GM12891 (cell line): ENCODE measurements around the gene ELOA.

ENCODE experiments used
- POLR2A ChIP-seq: IDR thresholded peaks from 2 replicates; pipeline ENCODE4 v1.6.1; 2011; ENCODE audit warnings: low read depth, low read length, control low read depth
- SPI1 ChIP-seq: IDR thresholded peaks from 2 replicates; pipeline ENCODE4 v1.6.1; 2011; ENCODE audit warnings: low read depth, low read length, control low read depth

DNA sequence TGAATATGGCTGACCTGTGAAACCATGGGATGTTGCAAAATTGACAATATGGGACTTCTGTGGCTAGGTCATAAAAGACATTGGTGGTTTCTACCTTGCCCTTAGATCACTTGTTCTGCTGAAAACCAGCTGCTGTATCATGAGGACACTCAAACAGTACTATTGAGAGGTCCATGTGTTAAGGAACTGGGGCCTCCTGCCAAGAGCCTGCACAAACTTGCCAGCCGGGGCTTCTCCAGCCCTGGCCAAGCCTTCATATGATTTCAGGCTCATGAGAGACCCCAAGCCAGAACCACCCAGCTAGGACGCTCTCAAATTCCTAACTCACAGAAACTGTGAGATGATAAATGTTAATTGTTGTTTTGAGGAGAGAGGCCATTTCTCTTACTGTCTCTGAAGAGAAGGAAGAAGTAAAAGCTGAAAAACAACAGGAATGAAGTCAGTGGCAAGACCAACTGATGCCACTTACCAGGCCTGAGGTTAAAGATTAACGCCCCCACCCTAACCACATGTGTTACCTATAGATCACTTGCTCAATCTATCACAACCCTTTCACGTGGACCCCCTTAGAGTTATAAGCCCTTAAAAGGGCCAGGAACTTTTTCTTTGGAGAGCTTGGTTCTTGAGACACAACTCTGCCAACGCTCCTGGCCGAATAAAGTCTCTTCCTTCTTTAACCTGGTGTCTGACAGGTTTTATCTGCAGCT, 31.1 kb downstream of the ELOA start:
- TF ChIP-seq POLR2A (no peak), SPI1 (no peak)
